ENCODE results near the gene OGFR. TPM values are rescaled to one million over a fixed set of nuclear protein-coding genes. Genes with fewer than 3 reads are reported as not detected.

The OGFR gene
- total and polyA plus RNA-seq, 2 experiments from 2014 or later = 49.9 to 83.1 TPM

DNA sequence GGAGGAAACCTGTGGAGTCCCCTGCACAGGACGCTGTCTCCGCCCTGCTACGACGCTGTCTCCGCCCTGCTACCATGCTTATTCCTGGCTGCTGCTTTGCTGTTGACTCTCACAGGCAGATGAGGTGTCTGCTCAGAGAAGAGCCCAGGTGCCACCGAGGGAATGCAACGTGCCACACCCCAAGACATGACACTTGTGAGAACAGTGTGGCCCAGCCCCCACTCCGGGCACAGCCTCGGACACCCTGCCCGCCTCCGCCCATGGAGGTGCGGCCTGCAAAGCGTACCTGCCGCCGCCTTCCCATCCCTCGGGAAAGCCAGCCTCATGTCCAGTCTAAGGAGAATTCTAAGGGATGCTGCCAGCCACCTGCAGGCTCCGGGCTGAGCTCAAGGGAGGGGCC lies 23.9 kb upstream of the OGFR start:
- no peak for DNase-seq (ENCODE audit: low read depth in 1 of 2, low spot score in 1 of 2)
- H3K27ac ChIP-seq = no peak overlapping the region
- TF ChIP-seq, protein P1, sequence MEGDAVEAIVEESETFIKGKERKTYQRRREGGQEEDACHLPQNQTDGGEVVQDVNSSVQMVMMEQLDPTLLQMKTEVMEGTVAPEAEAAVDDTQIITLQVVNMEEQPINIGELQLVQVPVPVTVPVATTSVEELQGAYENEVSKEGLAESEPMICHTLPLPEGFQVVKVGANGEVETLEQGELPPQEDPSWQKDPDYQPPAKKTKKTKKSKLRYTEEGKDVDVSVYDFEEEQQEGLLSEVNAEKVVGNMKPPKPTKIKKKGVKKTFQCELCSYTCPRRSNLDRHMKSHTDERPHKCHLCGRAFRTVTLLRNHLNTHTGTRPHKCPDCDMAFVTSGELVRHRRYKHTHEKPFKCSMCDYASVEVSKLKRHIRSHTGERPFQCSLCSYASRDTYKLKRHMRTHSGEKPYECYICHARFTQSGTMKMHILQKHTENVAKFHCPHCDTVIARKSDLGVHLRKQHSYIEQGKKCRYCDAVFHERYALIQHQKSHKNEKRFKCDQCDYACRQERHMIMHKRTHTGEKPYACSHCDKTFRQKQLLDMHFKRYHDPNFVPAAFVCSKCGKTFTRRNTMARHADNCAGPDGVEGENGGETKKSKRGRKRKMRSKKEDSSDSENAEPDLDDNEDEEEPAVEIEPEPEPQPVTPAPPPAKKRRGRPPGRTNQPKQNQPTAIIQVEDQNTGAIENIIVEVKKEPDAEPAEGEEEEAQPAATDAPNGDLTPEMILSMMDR (IDR thresholded peaks at IDR 0.05; ENCODE audit: low read depth, low read length) = no peak

GRCh38 chr20:62782149-62782892 lies 22.3 kb upstream of the OGFR start:
- TF ChIP-seq, protein P1 (IDR thresholded peaks at IDR 0.05; ENCODE audit: low read depth, low read length) = peak; percentile 37
- no peak for DNase-seq (ENCODE audit: low read depth in 1 of 2, low spot score in 1 of 2)
- Histone ChIP-seq H3K9me3 (ENCODE audit: low read depth) (no peaks in the 10 kb centered on the region), H3K36me3 (no peaks in the 10 kb centered on the region), H3K4me1 (ENCODE audit: low read depth) (peaks cover 11% of the 10 kb centered on the region), H3K27me3 (no peaks in the 10 kb centered on the region), H3K27ac (no peak overlapping the region), H3K4me3 (no peak overlapping the region)

More for the DNA sequence above, 23.9 kb upstream of the OGFR start:
- no peak overlapping the region for H3K4me3 ChIP-seq
- peaks cover 1% of the 10 kb centered on the region for H3K4me1 ChIP-seq (ENCODE audit: low read depth)
- H3K9me3 ChIP-seq (ENCODE audit: low read depth) = no peaks in the 10 kb centered on the region
- H3K36me3 ChIP-seq = no peaks in the 10 kb centered on the region
- H3K27me3 ChIP-seq = no peaks in the 10 kb centered on the region

DNA sequence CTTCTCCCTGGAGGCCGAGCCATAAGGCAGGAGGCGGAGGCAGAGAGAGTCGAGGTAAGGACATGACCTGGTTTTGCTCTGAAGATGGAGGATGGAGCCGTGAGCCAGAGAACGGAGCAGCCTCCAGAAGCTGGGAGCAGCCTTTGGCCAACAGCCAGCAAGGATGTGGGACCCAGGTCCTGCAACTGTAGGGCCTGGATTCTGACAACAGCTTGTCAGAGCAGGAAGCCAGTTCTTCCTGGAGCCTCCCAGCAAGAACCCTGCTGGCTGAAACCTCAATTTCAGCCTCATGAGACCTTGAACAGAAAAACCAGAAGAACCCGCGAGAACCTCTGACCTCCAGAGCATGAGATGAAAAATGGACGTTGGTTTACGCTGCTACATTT lies 21.7 kb upstream of the OGFR start:
- peak in 1 of 2 donors; percentile 43 for DNase-seq (ENCODE audit: low read depth in 1 of 2, low spot score in 1 of 2)
- Histone ChIP-seq H3K36me3 (no peaks in the 10 kb centered on the region), H3K27me3 (no peaks in the 10 kb centered on the region), H3K9me3 (ENCODE audit: low read depth) (no peaks in the 10 kb centered on the region), H3K27ac (peak overlapping the region; percentile 9), H3K4me1 (ENCODE audit: low read depth) (peaks cover 11% of the 10 kb centered on the region), H3K4me3 (no peak overlapping the region)
- TF ChIP-seq, protein P1 (IDR thresholded peaks at IDR 0.05; ENCODE audit: low read depth, low read length) = no peak

DNA sequence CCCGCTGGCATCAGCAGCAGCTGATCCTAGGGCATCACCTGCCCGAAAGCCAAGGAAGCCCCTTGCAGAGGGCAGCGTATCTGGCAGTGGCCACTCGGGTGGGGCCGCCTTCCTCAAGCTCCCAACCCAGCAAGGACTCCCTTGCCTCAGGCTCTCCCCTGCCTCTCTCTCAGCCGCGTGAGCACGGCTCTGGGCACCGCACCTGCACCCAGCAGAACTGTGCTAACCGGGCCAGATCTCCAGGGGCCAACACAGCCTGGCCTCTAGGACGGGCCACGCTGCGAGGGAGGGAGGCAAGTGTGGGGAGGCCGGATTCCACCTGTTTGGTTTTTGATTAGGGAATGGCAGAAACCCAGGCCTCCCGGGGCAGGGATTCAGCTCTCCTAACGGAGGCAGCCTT lies 20.1 kb upstream of the OGFR start:
- Histone ChIP-seq H3K27ac (no peak overlapping the region), H3K36me3 (no peaks in the 10 kb centered on the region), H3K9me3 (ENCODE audit: low read depth) (no peaks in the 10 kb centered on the region), H3K4me3 (no peak overlapping the region), H3K27me3 (no peaks in the 10 kb centered on the region), H3K4me1 (ENCODE audit: low read depth) (peaks cover 13% of the 10 kb centered on the region)
- TF ChIP-seq, protein P1 (IDR thresholded peaks at IDR 0.05; ENCODE audit: low read depth, low read length) = no peak
- DNase-seq (ENCODE audit: low read depth in 1 of 2, low spot score in 1 of 2) = no peak

DNA sequence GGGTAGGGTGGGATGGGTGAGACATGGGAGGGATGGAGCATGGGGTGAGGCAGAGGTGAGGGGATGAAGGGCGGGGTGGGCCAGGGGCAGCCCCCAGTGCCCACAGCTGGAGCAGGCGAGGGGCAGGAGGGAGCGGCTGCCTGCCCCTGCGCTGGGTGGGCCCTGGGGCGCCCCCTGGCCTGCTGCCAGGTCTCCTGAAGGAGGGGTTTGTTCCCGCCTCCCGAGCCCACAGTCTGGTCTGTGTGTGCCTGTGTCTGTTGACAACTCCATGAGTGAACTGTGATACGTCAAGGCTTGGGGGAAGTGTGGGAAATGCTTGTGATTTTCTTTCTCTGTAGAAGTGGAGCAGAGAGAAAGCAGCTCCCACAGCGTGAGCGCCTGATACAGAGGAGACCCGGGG lies 19.2 kb upstream of the OGFR start:
- Histone ChIP-seq H3K27me3 (no peaks in the 10 kb centered on the region), H3K4me1 (ENCODE audit: low read depth) (peaks cover 13% of the 10 kb centered on the region), H3K4me3 (no peak overlapping the region), H3K9me3 (ENCODE audit: low read depth) (no peaks in the 10 kb centered on the region), H3K36me3 (no peaks in the 10 kb centered on the region), H3K27ac (peak overlapping the region; percentile 91)
- peak in 1 of 2 donors; percentile 82 for DNase-seq (ENCODE audit: low read depth in 1 of 2, low spot score in 1 of 2)
- TF ChIP-seq, protein P1 (IDR thresholded peaks at IDR 0.05; ENCODE audit: low read depth, low read length) = no peak
